HG02973 (cell line): Measurements from ENCODE around the gene LY6G5C.
A peak's percentile ranks its signal among the peaks of the same experiment; 100 is the strongest.
"Not testable (repeated sequence)": the region's sequence is repeated elsewhere in the genome, so short reads cannot be mapped to it uniquely, and the experiment has no call there.

ENCODE experiments used
- ATAC-seq: cut with Tn5 transposase; IDR thresholded peaks from one replicate; pipeline ENCODE4 v1.9.1; 2021; ENCODE audit warnings: moderate library complexity; ENCODE audit not compliant: unreplicated experiment

LY6G5C gene

DNA sequence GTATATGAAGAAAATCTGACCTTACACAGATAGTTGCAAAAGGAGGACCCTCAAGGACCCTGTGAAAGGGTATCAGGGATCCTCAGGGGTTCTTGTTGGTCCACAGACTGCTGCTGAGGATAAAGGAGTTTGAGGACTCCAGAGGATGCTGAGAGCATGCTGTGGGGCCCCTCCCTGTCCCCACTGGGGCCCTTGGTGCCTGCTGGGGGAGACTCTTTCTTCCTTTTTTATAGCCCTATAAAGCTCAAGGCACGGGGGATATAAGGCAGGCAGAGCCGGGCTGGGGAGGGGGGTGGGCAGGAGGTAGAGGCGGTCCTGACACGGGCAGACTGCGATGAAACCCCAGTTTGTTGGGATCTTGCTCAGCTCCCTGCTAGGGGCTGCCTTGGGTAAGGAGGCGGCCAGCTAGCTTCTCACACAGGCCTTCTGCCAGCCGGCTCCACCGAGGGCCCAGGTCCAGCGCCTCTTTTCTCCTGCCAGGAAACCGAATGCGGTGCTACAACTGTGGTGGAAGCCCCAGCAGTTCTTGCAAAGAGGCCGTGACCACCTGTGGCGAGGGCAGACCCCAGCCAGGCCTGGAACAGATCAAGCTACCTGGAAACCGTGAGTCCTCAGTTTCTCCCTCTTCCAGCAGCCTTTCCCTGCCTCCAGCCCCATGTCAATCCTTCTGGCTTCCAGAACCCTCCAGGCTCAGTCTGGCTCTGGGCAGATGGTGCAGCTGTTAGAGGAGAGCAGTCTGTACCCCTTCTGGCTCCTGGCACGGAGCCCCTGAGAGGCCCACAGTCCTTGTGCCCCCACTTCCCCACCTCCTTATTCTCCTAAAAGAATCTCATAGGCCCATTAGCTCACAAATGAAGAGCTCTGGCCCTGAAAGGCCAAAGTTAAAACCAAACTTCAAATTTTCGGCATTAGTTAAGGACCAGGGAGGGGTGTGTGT lies 34.4 kb upstream of the LY6G5C start, which contains the start of gene LY6G6D:
LY6G6D (plus strand) TSS at position 327 of the 937 bp plus-strand sequence; CDS start at position 335, 8 bp downstream.
- ATAC-seq: no peak

DNA sequence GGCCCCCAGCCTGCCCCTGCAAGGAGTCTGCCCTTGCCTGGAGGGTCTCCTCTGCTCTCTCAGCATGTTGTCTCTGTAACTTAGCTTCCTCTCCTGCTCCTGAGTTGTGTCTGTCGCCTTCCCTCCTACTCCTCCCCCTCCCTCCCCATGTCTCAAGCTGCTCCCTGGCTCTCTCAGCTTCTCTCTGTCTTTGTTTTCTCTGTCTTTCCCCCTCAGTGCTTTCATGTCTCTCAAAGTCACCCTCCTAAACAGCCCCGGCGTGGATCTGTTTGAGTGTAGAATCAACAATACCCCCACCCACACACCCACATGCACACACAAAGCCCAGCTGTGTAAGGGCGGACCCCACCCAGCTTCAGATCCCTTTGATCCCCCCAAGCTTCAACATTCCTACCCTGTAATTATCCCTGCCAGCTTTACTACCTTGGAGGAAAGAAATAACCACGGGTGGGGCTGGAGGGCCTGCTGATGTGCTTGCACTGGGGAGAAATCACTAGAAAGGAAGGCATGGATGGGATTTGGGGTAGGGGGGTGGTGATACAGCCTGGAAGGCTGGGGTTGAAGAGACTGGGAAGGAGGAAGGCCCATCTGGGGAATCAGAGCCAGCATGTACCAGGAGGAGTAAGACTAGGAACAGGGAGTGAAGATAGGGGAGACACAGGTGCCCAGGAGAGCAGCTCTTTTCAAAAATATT lies 33.3 kb upstream of the LY6G5C start:
- no peak for ATAC-seq

GRCh38 chr6:31713465-31713864 lies 32.6 kb upstream of the LY6G5C start:
- ATAC-seq: no peak

DNA sequence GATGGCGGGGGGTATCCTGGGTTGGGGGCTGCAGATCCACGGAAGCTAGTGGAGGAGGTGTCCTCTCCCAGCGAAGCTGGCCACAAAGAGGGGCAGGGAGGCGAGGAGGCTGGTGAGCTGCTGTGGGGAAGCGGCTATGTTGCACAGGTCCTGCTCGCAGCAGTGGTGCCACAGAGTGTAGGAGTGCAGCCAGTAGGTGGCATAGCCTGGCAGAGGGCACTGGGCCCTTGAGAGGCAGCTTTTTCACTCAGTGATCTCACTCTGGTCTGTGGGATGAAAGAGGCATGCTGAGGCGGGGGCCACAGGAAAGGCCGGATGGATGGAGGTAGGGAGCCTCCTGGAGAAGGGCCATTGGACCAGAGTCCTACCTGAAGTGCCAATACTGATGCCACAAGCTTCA lies 31.4 kb upstream of the LY6G5C start:
- no peak for ATAC-seq

DNA sequence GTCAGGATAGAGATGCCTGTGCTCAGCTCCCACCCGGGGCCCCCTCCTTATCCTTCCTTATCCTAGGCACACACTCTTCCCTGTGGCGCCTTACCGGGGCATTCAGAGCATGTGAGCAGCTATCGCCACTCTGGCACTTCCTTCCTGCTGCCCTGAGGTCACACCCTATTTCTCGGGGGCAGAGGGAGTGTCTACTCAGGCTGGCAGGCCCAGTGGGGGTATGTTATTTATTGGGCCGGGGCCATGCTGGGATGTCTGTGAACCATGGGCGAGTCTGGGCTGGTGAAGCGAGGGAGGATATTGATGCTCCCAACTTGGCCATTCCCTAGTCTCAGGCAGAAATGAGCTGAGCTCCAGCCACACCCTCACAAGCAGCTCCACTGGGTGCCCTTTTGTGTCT lies 30.4 kb upstream of the LY6G5C start:
- ATAC-seq: no peak

DNA sequence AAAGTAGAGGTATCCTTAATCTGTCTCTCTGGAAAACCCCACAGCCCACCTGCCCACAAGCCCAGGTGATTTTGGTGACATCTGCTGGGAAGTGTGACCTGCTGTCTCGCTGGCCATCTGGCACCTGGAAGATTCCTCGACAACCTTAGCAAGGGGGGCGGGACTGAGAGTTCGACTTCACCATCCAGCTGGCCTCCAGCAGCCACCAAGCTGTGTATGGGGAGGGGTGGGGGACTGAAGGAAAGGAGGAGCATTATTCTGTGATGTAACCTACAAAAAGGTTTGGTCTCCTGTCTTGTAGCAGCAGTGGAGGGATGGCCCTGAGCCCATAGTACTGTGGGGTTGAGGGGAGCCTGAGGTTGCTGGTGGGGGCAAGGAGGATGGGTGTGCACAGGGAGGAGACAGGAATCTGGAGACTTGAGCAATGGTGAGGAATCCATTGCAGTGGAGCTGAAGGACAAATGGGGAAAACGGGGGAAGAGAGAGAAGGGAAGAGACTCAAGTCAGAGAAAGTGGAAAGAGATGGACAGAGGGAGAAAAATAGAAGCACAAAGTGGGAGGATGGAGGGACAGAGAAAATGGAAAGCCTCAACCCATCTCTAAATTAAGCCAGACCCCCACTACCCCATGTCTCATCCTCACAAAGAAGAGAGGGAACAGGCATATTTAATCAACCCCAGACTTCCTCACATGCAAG lies 29.8 kb upstream of the LY6G5C start:
- ATAC-seq: no peak

DNA sequence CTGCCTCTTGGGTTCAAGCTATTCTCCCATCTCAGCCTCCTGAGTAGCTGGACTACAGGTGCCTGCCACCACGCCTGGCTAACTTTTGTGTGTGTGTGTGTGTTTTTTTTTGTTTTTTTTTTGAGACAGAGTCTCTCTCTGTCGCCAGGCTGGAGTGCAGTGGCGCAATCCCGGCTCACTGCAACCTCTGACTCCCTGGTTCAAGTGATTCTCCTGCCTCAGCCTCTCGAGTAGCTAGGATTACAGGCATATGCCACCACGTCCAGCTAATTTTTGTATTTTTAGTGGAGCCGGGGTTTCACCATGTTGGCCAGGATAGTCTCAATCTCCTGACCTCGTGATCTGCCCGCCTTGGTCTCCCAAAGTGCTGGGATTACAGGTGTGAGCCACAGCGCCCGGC lies 28.3 kb upstream of the LY6G5C start:
- not testable (repeated sequence) for ATAC-seq

GRCh38 chr6:31708224-31708623 lies 27.4 kb upstream of the LY6G5C start:
- no peak for ATAC-seq

DNA sequence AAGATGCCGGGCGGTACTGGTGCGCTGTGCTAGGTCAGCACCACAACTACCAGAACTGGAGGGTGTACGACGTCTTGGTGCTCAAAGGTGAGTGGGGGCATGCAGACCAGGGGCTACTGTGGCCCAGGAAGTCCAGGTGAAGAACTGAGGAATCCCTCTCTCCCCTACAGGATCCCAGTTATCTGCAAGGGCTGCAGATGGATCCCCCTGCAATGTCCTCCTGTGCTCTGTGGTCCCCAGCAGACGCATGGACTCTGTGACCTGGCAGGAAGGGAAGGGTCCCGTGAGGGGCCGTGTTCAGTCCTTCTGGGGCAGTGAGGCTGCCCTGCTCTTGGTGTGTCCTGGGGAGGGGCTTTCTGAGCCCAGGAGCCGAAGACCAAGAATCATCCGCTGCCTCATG lies 26.8 kb upstream of the LY6G5C start:
- no peak for ATAC-seq

- no peak for ATAC-seq
These were observed 25.7 kb upstream of the LY6G5C start, which contains the start of gene LY6G6F for GRCh38 chr6:31706599-31706998. Gene LY6G6F (plus strand): TSS chr6:31706866. CDS start chr6:31706907, 41 bp downstream.

DNA sequence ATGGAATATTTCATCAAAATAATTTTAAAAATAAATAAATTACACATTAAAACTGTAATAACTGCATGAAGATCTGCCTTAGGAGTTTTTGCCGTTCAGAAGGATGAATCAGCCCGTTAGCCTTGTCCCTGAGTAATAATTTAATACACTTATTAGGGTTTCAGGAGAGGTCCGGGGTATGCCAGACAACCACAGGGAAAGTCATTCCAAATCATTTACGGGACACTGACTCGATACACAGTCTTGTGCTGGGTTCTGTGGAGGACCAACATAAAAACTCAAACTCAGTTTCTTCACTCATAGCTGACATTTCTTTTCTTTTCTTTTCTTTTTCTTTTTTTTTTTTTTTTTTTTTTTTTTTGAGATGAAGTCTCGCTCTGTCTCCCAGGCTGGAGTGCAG lies 25.1 kb upstream of the LY6G5C start:
- ATAC-seq: no peak

- ATAC-seq: peak; percentile 77
These were observed 22.2 kb upstream of the LY6G5C start, which contains the start of gene ABHD16A for GRCh38 chr6:31702819-31703716. Gene ABHD16A (minus strand): TSS chr6:31703324. CDS start chr6:31703281, 43 bp downstream.

DNA sequence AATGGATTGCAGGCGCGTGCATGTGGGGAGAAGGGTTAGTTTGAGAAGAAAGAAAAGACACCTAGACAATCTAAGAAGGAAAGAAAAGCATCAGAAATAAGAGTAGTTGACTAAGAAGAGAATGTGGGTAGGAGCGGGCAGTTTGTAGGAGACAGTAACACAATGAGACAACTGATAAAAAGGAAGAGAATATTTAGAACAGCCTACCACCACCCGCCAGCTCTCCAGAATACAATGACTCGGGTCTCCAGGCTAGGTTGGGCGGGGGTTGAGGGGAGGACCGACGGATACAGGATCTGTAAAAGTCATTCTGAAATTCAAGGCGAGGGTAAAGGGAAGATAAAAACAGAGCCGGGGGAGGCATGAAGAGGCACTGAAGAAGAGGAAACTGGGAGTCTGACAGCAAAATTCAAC lies 21.5 kb upstream of the LY6G5C start:
- ATAC-seq: peak; percentile 4

GRCh38 chr6:31701666-31702404 lies 21.0 kb upstream of the LY6G5C start:
- ATAC-seq: no peak

GRCh38 chr6:31700740-31701401 lies 20.0 kb upstream of the LY6G5C start:
- no peak for ATAC-seq

GRCh38 chr6:31697555-31697954 lies 16.7 kb upstream of the LY6G5C start:
- ATAC-seq: no peak

- no peak for ATAC-seq
These were observed 12.7 kb upstream of the LY6G5C start for GRCh38 chr6:31693535-31693934.

DNA sequence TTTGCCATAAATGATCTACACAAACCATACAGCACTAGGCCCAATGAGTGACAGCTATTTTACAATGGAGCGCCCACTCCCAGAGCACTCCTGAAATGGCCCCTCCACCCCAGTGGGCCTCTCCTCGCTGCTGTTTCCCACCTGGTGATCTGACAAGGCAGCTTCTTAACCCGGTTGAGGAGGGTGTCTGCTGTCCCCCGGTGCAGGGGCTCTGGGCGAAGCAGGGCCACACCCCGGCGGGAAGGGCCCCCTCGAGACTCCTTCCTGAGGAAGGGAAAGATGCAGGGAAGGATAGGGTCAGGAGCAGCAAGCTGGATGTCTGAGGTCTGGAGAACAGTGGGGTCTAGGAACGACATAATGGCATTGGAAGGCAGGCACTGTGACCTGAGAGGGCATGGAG lies 12.0 kb upstream of the LY6G5C start:
- no peak for ATAC-seq

DNA sequence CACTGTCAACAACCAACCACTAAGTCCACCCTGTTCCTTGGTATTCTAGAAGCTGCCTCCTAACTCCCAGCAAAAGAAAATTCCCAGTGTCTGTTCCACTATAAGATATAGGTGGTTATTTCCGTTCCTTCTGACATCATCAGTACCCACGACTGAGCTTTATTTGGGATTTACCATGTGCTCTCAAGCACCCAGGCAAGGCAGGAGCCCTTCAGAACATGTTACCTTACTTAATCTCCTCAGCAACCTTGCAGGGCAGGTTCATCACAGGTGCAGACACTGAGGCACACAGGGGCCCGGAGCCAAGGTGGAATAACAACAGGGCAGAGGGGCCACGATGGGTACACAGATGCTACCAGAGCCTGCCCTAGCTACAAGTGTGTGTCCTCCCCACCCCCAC lies 11.5 kb upstream of the LY6G5C start:
- ATAC-seq: no peak
